Small intestine (tissue), 7 donors: Measurements from ENCODE around the gene RHBDL1. TPM values are rescaled to one million over a fixed set of nuclear protein-coding genes. Genes with fewer than 3 reads are reported as not detected.

Source experiments
- DNase-seq, 2 donors: peaks; one replicate each; pipeline versions ENCODE4 v3.0.0 to v3.0.0-alpha.2; 2013
- FAIRE-seq: peaks from 2 replicates; lab custom pipeline; 2012; peaks lifted over from hg19 to GRCh38; lab: Jason Lieb, UNC
- H3K27ac ChIP-seq, 3 donors: one replicate each; pipeline ENCODE4 v1.5.1; 2013; ENCODE audit warnings: low read length in 2 of 3, mild to moderate bottlenecking in 2 of 3, control low read depth in 1 of 3, inconsistent platforms in 1 of 3, low read depth in 1 of 3, moderate library complexity in 1 of 3
- H3K27me3 ChIP-seq, 3 donors: one replicate each; pipeline ENCODE4 v1.6.1; 2013; ENCODE audit warnings: low read length in 3 of 3, inconsistent platforms in 1 of 3; ENCODE audit not compliant: control insufficient read depth in 3 of 3, insufficient read depth in 3 of 3
- H3K36me3 ChIP-seq, 3 donors: one replicate each; pipeline ENCODE4 v1.6.1; 2013; ENCODE audit warnings: low read length in 3 of 3, inconsistent platforms in 1 of 3, low read depth in 1 of 3, mild to moderate bottlenecking in 1 of 3, moderate library complexity in 1 of 3; ENCODE audit not compliant: control insufficient read depth in 3 of 3, insufficient read depth in 2 of 3
- H3K4me1 ChIP-seq, 3 donors: one replicate each; pipeline ENCODE4 v1.6.1; 2013; ENCODE audit warnings: low read length in 2 of 3, inconsistent platforms in 1 of 3, low read depth in 1 of 3, mild to moderate bottlenecking in 1 of 3, moderate library complexity in 1 of 3; ENCODE audit not compliant: control insufficient read depth in 3 of 3, insufficient read depth in 2 of 3
- H3K4me3 ChIP-seq, 3 donors: one replicate each; pipeline ENCODE4 v1.5.1; 2013; ENCODE audit warnings: low read length in 3 of 3, control low read depth in 1 of 3, inconsistent platforms in 1 of 3, low read depth in 1 of 3, mild to moderate bottlenecking in 1 of 3, moderate library complexity in 1 of 3
- H3K9me3 ChIP-seq, 2 donors: one replicate each; pipeline ENCODE4 v1.6.1; 2013; ENCODE audit warnings: low read depth in 1 of 2, low read length in 1 of 2; ENCODE audit not compliant: control insufficient read depth in 2 of 2, insufficient read depth in 1 of 2
- WGBS, 3 donors: extraction: QIAGEN DNeasy Blood & Tissue Kit; methylation state at CpG; one replicate each; pipeline ENCODE4 v1.1.7; 2013; 5-methylcytosine and 5-hydroxymethylcytosine counted together
- polyA plus RNA-seq, 4 donors: library from polyadenylated mRNA; stranded (reverse) in 3 of 4; unstranded in 1 of 4; fragments of 200-250 nt in 3 of 4; fragments of 120-200 nt in 1 of 4; gene quantifications; one replicate each; pipeline versions ENCODE4 v1.2.1 to v1.2.3, GENCODE V29; 2013
- donor health status: healthy with polysubstance abuse.
- donor health status: control.
- donor health status: control.
- donor health status: Bipolar disorder and iron deficiency.
- donor health status: healthy.

Gene RHBDL1
- polyA plus RNA-seq, 4 donors, result 2.7 to 6.2 (median 4.7) TPM

- Histone ChIP-seq H3K27ac (no peak overlapping the region), H3K9me3 (peaks cover 3 to 4% of the 10 kb centered on the region in 2 donors), H3K4me1 (peaks cover 9 to 36% (median 12%) of the 10 kb centered on the region in 3 donors), H3K27me3 (peaks cover 0 to 27% (median 3%) of the 10 kb centered on the region in 3 donors), H3K36me3 (peaks cover 0 to 2% (median 0%) of the 10 kb centered on the region in 3 donors), H3K4me3 (no peak overlapping the region)
- 82 to 88% (median 84%) methylated on average over 26 to 29 of the region's 29 CpGs for WGBS, 3 donors
- FAIRE-seq (no peak), DNase-seq (no peak)
Measured at GRCh38 chr16:716768-717325, 41.4 kb downstream of the RHBDL1 start.

- 66 to 75% (median 72%) methylated on average over 24 to 32 of the region's 32 CpGs for WGBS, 3 donors
- Histone ChIP-seq H3K4me1 (peaks cover 9 to 38% (median 12%) of the 10 kb centered on the region in 3 donors), H3K4me3 (no peak overlapping the region), H3K27me3 (peaks cover 0 to 27% (median 3%) of the 10 kb centered on the region in 3 donors), H3K27ac (no peak overlapping the region), H3K9me3 (peaks cover 3 to 8% of the 10 kb centered on the region in 2 donors), H3K36me3 (peaks cover 0 to 10% (median 0%) of the 10 kb centered on the region in 3 donors)
- FAIRE-seq, result no peak
- no peak for DNase-seq
Measured at GRCh38 chr16:717450-718245, 42.2 kb downstream of the RHBDL1 start.

- DNase-seq (no peak), FAIRE-seq (no peak)
- no peak overlapping the region for H3K4me3 ChIP-seq
- H3K4me1 ChIP-seq, result peaks cover 9 to 38% (median 12%) of the 10 kb centered on the region in 3 donors
- peaks cover 3 to 8% of the 10 kb centered on the region in 2 donors for H3K9me3 ChIP-seq
- H3K27ac ChIP-seq, result no peak overlapping the region
- H3K27me3 ChIP-seq, result peaks cover 0 to 27% (median 3%) of the 10 kb centered on the region in 3 donors
- 75 to 91% (median 77%) methylated on average over 9 of the region's 9 CpGs for WGBS, 3 donors
- H3K36me3 ChIP-seq, result peaks cover 0 to 18% (median 0%) of the 10 kb centered on the region in 3 donors
Measured at GRCh38 chr16:718389-718788, 42.9 kb downstream of the RHBDL1 start.

- no peak overlapping the region for H3K27ac ChIP-seq
- no peak for FAIRE-seq
- peak in 1 of 2 donors; percentile 63 for DNase-seq
Measured at GRCh38 chr16:718922-719321, 43.5 kb downstream of the RHBDL1 start.

DNA sequence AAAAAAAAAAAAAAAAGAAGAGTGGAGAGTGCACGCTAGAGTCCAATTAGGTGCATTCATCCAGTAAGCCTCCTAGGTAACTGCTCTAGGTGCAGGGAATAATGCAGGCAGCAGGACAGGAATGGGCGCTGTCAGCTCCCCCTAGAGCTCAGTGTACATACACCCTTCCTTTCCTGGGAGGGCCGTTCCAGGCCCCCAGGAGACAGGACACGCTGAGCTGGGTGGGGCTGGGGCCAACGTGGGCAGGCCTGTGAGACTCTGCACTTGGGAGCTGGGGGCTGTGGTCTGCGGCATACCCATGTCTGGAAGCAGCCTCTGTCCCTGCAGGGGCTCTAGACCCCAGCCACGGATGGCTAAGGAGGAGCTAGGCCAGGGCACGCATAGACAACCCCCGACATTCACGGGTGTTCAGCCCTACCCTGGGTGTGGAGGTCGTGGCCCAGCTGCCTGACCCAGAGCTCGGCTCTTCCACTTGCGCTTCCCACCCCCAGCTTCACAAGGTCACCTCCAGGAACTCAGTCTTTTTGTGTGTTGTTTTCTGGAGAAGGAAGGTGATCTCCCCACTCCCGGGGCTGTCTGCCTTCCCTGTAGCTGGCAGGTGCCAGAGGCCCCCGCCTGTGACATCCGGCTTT, 44.5 kb downstream of the RHBDL1 start:
- Histone ChIP-seq H3K27me3 (peaks cover 0 to 14% (median 2%) of the 10 kb centered on the region in 3 donors), H3K27ac (peak overlapping the region in 2 of 3 donors; percentile 41 to 77), H3K36me3 (peaks cover 0 to 22% (median 0%) of the 10 kb centered on the region in 3 donors), H3K4me1 (peaks cover 6 to 33% (median 12%) of the 10 kb centered on the region in 3 donors), H3K9me3 (peaks cover 3 to 8% of the 10 kb centered on the region in 2 donors), H3K4me3 (peak overlapping the region in 2 of 3 donors; percentile 62 to 63)
- no peak for FAIRE-seq
- 7 to 11% (median 8%) methylated on average over 15 to 16 of the region's 16 CpGs for WGBS, 3 donors
- DNase-seq, result no peak

More at GRCh38 chr16:718922-719321, 43.5 kb downstream of the RHBDL1 start:
- peaks cover 9 to 38% (median 12%) of the 10 kb centered on the region in 3 donors for H3K4me1 ChIP-seq
- H3K27me3 ChIP-seq, result peaks cover 0 to 22% (median 3%) of the 10 kb centered on the region in 3 donors
- 26 to 65% (median 42%) methylated on average over 6 of the region's 6 CpGs for WGBS, 3 donors
- H3K36me3 ChIP-seq, result peaks cover 0 to 22% (median 0%) of the 10 kb centered on the region in 3 donors
- no peak overlapping the region for H3K4me3 ChIP-seq
- peaks cover 3 to 8% of the 10 kb centered on the region in 2 donors for H3K9me3 ChIP-seq

- Histone ChIP-seq H3K27me3 (peaks cover 0 to 15% (median 5%) of the 10 kb centered on the region in 3 donors), H3K9me3 (peaks cover 3 to 8% of the 10 kb centered on the region in 2 donors), H3K4me1 (peaks cover 6 to 33% (median 12%) of the 10 kb centered on the region in 3 donors), H3K27ac (peak overlapping the region; percentile 74 to 78 (median 77)), H3K4me3 (peak overlapping the region; percentile 31 to 63 (median 62)), H3K36me3 (peaks cover 0 to 22% (median 0%) of the 10 kb centered on the region in 3 donors)
- DNase-seq, result peak in 1 of 2 donors; percentile 60
- no peak for FAIRE-seq
- 0 to 1% (median 0%) methylated on average over 31 to 38 of the region's 38 CpGs for WGBS, 3 donors
Measured at GRCh38 chr16:720447-720989, 45.0 kb downstream of the RHBDL1 start.

DNA sequence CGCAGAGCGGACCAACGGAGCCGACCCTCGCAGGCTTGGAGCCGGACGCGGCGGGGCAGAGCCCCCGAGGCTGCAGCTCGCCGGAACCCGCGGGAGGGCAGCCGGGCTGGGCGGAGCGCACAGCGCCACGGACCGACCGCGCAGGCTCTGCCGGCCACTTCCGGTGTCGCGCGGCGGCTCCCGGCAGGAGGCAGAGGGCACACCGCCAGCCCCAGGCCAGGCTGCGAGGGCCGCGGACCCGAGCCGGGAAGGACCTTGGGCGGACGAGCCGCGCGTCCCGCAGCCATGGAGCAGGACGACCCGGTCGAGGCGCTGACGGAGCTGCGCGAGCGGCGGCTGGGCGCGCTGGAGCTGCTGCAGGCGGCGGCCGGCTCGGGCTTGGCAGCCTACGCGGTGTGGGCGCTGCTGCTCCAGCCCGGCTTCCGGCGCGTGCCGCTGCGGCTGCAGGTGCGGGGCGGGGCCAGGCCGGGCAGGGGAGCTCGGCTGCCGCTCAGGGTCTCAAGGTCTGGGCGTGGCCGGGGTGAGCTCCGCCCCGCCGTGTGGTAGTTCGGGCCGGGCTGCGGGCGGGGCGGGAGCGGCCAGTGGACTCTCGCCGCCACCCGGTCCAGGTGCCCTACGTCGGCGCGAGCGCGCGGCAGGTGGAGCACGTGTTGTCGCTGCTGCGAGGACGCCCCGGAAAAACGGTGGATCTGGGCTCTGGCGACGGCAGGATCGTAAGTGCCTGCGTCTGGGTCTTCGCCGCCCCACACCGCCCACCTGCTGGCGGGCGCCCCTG, 45.7 kb downstream of the RHBDL1 start, which contains the start of gene ANTKMT:
ANTKMT (plus strand) TSS at position 157 of the 775 bp plus-strand sequence; CDS start at position 286, 129 bp downstream.
- no peak for FAIRE-seq

More for the DNA sequence above, 45.7 kb downstream of the RHBDL1 start, which contains the start of gene ANTKMT:
- Histone ChIP-seq H3K36me3 (peaks cover 0 to 22% (median 0%) of the 10 kb centered on the region in 3 donors), H3K27me3 (peaks cover 0 to 17% (median 7%) of the 10 kb centered on the region in 3 donors), H3K27ac (peak within 1 kb of the TSS; percentile 74 to 78 (median 77)), H3K4me1 (peaks cover 6 to 29% (median 12%) of the 10 kb centered on the region in 3 donors), H3K9me3 (peaks cover 3 to 8% of the 10 kb centered on the region in 2 donors), H3K4me3 (peak within 1 kb of the TSS; percentile 40 to 63 (median 62))
- DNase-seq, result peak; percentile 91 to 95
- 2 to 7% (median 6%) methylated on average over 59 to 106 of the region's 106 CpGs for WGBS, 3 donors
